ENCODE results near the gene CDHR3.

Gene CDHR3

GRCh38 chr7:106021151-106022067, 58.3 kb downstream of the CDHR3 start:
- no peak overlapping the region for H3K27ac ChIP-seq
- no peak for DNase-seq (ENCODE audit: low read depth, low spot score)

- no peak for DNase-seq (ENCODE audit: low read depth, low spot score)
- no peak overlapping the region for H3K27ac ChIP-seq
Measured at GRCh38 chr7:106022193-106022821, 59.2 kb downstream of the CDHR3 start.

- no peak overlapping the region for H3K27ac ChIP-seq
- DNase-seq (ENCODE audit: low read depth, low spot score) = no peak
Measured at GRCh38 chr7:106023369-106024322, 60.6 kb downstream of the CDHR3 start.

GRCh38 chr7:106026101-106026500, 63.0 kb downstream of the CDHR3 start:
- no peak overlapping the region for H3K27ac ChIP-seq
- DNase-seq (ENCODE audit: low read depth, low spot score) = no peak

- DNase-seq (ENCODE audit: low read depth, low spot score) = no peak
- no peak overlapping the region for H3K27ac ChIP-seq
Measured at GRCh38 chr7:106029451-106029850, 66.4 kb downstream of the CDHR3 start.

- no peak for DNase-seq (ENCODE audit: low read depth, low spot score)
- no peak overlapping the region for H3K27ac ChIP-seq
Measured at GRCh38 chr7:106029941-106030340, 66.9 kb downstream of the CDHR3 start.

- H3K27ac ChIP-seq = no peak overlapping the region
- no peak for DNase-seq (ENCODE audit: low read depth, low spot score)
Measured at GRCh38 chr7:106031300-106032035, 68.4 kb downstream of the CDHR3 start.

- H3K27ac ChIP-seq = no peak overlapping the region
- no peak for DNase-seq (ENCODE audit: low read depth, low spot score)
Measured at GRCh38 chr7:106032295-106032694, 69.2 kb downstream of the CDHR3 start.

GRCh38 chr7:106033735-106034134, 70.7 kb downstream of the CDHR3 start:
- DNase-seq (ENCODE audit: low read depth, low spot score) = no peak
- H3K27ac ChIP-seq = no peak overlapping the region

- DNase-seq (ENCODE audit: low read depth, low spot score) = no peak
- no peak overlapping the region for H3K27ac ChIP-seq
Measured at GRCh38 chr7:106034383-106034782, 71.3 kb downstream of the CDHR3 start.

GRCh38 chr7:106035568-106035967, 72.5 kb downstream of the CDHR3 start:
- DNase-seq (ENCODE audit: low read depth, low spot score) = no peak
- no peak overlapping the region for H3K27ac ChIP-seq

GRCh38 chr7:106036004-106036403, 72.9 kb downstream of the CDHR3 start:
- no peak overlapping the region for H3K27ac ChIP-seq
- no peak for DNase-seq (ENCODE audit: low read depth, low spot score)

GRCh38 chr7:106037489-106038176, 74.6 kb downstream of the CDHR3 start:
- no peak overlapping the region for H3K27ac ChIP-seq
- no peak for DNase-seq (ENCODE audit: low read depth, low spot score)

- H3K27ac ChIP-seq = no peak overlapping the region
- no peak for DNase-seq (ENCODE audit: low read depth, low spot score)
Measured at GRCh38 chr7:106038289-106038688, 75.2 kb downstream of the CDHR3 start.

- no peak for DNase-seq (ENCODE audit: low read depth, low spot score)
- no peak overlapping the region for H3K27ac ChIP-seq
Measured at GRCh38 chr7:106038916-106039315, 75.9 kb downstream of the CDHR3 start.

GRCh38 chr7:106039486-106040060, 76.5 kb downstream of the CDHR3 start:
- DNase-seq (ENCODE audit: low read depth, low spot score) = no peak
- no peak overlapping the region for H3K27ac ChIP-seq

GRCh38 chr7:106041140-106041717, 78.2 kb downstream of the CDHR3 start:
- no peak overlapping the region for H3K27ac ChIP-seq
- no peak for DNase-seq (ENCODE audit: low read depth, low spot score)

GRCh38 chr7:106042196-106042611, 79.1 kb downstream of the CDHR3 start:
- DNase-seq (ENCODE audit: low read depth, low spot score) = no peak
- H3K27ac ChIP-seq = no peak overlapping the region

- no peak for DNase-seq (ENCODE audit: low read depth, low spot score)
- H3K27ac ChIP-seq = no peak overlapping the region
Measured at GRCh38 chr7:106045139-106045538, 82.1 kb downstream of the CDHR3 start.

Measured in epithelial cell of prostate (primary cell).